Muscle layer of duodenum (tissue), 2 donors: ENCODE measurements around the gene MGAT3.
"Not testable (repeated sequence)": the region's sequence is repeated elsewhere in the genome, so short reads cannot be mapped to it uniquely, and the experiment has no call there.

Experiments
- H3K27ac ChIP-seq: one replicate; pipeline ENCODE4 v1.7.0; 2013; ENCODE audit warnings: mild to moderate bottlenecking, low read length
- H3K27me3 ChIP-seq: one replicate; pipeline ENCODE4 v1.7.0; 2013; ENCODE audit warnings: low read depth, mild to moderate bottlenecking, control low read depth, low read length
- H3K36me3 ChIP-seq, 2 donors: one replicate each; pipeline ENCODE4 v1.7.0; 2013; ENCODE audit warnings: low read length in 2 of 2, control low read depth in 1 of 2, mild to moderate bottlenecking in 1 of 2; ENCODE audit not compliant: insufficient read depth in 2 of 2, control insufficient read depth in 1 of 2
- H3K4me1 ChIP-seq, 2 donors: one replicate each; pipeline ENCODE4 v1.7.0; 2013; ENCODE audit warnings: low read length in 2 of 2, mild to moderate bottlenecking in 2 of 2, control low read depth in 1 of 2, moderate library complexity in 1 of 2; ENCODE audit not compliant: insufficient read depth in 2 of 2, control insufficient read depth in 1 of 2
- H3K4me3 ChIP-seq, 2 donors: one replicate each; pipeline ENCODE4 v1.7.0; 2013; ENCODE audit warnings: low read length in 2 of 2, low read depth in 1 of 2, mild to moderate bottlenecking in 1 of 2
- H3K9me3 ChIP-seq, 2 donors: one replicate each; pipeline ENCODE4 v1.7.0; 2013; ENCODE audit warnings: low read length in 2 of 2, control low read depth in 1 of 2, mild to moderate bottlenecking in 1 of 2; ENCODE audit not compliant: control insufficient read depth in 1 of 2
- donor health status: healthy.

The MGAT3 gene

DNA sequence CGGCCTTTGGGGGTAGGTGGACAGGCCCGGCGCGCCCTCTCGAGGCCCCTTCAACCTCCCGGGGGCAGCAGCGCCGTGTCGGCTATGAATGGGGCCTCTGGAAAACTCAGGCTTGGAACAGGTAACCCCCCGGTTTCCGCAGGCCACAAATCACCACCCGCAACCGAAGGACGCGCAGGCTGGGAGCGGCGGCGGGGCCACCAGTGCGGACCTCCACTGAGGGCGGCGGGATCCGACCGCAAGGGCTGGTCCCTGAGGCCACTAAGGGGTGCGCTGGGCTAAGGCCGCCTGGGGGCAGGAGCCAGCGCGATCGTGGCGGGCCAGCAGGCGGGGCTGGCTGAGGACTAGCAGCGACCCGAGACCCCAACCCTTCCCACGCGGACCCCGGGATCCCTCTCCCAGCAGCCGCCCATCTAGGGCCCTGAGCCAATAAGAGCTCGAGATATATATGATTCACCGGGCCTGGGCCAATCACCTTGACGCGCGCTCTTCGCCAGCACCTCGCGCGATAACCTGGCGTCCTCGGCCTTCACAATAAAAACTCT, 62.9 kb downstream of the MGAT3 start:
- H3K9me3 ChIP-seq: no peaks in the 10 kb centered on the region
- H3K36me3 ChIP-seq: peaks cover 44 to 50% of the 10 kb centered on the region in 2 donors
- peak overlapping the region; percentile 95 for H3K27ac ChIP-seq
- H3K4me3 ChIP-seq: peak overlapping the region; percentile 85 to 95
- no peaks in the 10 kb centered on the region for H3K27me3 ChIP-seq
- H3K4me1 ChIP-seq: peaks cover 10 to 39% of the 10 kb centered on the region in 2 donors

DNA sequence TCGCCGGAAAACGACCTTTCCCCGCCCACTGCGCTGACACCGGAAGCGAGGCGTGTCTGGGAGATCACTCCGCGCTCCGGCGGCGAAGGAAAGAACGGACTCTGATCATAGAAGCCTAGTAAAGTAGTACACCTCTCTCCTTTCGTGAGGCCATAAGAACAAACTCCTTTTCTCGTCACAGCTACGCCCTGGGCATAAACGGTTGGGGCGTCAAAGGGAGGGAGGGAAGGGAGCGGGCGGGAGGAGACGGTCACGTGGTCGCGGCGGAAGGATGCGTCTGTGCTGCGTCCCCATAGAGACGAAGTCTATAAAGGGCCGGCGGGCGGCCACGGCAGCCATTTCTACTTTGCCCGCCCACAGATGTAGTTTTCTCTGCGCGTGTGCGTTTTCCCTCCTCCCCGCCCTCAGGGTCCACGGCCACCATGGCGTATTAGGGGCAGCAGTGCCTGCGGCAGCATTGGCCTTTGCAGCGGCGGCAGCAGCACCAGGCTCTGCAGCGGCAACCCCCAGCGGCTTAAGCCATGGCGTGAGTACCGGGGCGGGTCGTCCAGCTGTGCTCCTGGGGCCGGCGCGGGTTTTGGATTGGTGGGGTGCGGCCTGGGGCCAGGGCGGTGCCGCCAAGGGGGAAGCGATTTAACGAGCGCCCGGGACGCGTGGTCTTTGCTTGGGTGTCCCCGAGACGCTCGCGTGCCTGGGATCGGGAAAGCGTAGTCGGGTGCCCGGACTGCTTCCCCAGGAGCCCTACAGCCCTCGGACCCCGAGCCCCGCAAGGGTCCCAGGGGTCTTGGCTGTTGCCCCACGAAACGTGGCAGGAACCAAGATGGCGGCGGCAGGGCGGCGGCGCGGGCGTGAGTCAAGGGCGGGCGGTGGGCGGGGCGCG, 63.7 kb downstream of the MGAT3 start, which contains the start of gene ATF4:
Gene ATF4 (plus strand): TSS at position 337 of the 880 bp plus-strand sequence. CDS start 884 bp downstream, outside the sequence.
- peak within 1 kb of the TSS; percentile 95 for H3K27ac ChIP-seq
- H3K27me3 ChIP-seq: no peaks in the 10 kb centered on the region
- H3K36me3 ChIP-seq: peaks cover 41 to 42% of the 10 kb centered on the region in 2 donors
- peak within 1 kb of the TSS; percentile 85 to 95 for H3K4me3 ChIP-seq
- H3K9me3 ChIP-seq: no peaks in the 10 kb centered on the region
- peaks cover 10 to 46% of the 10 kb centered on the region in 2 donors for H3K4me1 ChIP-seq

GRCh38 chr22:39521106-39521885, 64.5 kb downstream of the MGAT3 start:
- H3K4me1 ChIP-seq: peaks cover 10 to 49% of the 10 kb centered on the region in 2 donors
- peak overlapping the region; percentile 88 for H3K27ac ChIP-seq
- H3K27me3 ChIP-seq, H3K9me3 ChIP-seq: not testable (repeated sequence)
- H3K36me3 ChIP-seq: peaks cover 33 to 35% of the 10 kb centered on the region in 2 donors
- peak overlapping the region; percentile 85 to 95 for H3K4me3 ChIP-seq

DNA sequence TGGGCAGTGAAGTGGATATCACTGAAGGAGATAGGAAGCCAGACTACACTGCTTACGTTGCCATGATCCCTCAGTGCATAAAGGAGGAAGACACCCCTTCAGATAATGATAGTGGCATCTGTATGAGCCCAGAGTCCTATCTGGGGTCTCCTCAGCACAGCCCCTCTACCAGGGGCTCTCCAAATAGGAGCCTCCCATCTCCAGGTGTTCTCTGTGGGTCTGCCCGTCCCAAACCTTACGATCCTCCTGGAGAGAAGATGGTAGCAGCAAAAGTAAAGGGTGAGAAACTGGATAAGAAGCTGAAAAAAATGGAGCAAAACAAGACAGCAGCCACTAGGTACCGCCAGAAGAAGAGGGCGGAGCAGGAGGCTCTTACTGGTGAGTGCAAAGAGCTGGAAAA, 65.3 kb downstream of the MGAT3 start:
- Histone ChIP-seq H3K4me3 (peak overlapping the region; percentile 85 to 95), H3K36me3 (peaks cover 26 to 31% of the 10 kb centered on the region in 2 donors), H3K27ac (peak overlapping the region; percentile 88), H3K4me1 (peaks cover 10 to 50% of the 10 kb centered on the region in 2 donors)
- not testable (repeated sequence) for H3K9me3 ChIP-seq, H3K27me3 ChIP-seq

- H3K27ac ChIP-seq: peak overlapping the region; percentile 88
- H3K4me3 ChIP-seq: peak overlapping the region; percentile 85 to 95
- H3K9me3 ChIP-seq: no peaks in the 10 kb centered on the region
- H3K4me1 ChIP-seq: peaks cover 14 to 57% of the 10 kb centered on the region in 2 donors
- H3K36me3 ChIP-seq: peaks cover 24 to 25% of the 10 kb centered on the region in 2 donors
- H3K27me3 ChIP-seq: no peaks in the 10 kb centered on the region
Measured at GRCh38 chr22:39522567-39523300, 65.9 kb downstream of the MGAT3 start.

- Histone ChIP-seq H3K4me3 (peak overlapping the region in 1 of 2 donors; percentile 10), H3K27me3 (no peaks in the 10 kb centered on the region), H3K27ac (no peak overlapping the region), H3K9me3 (no peaks in the 10 kb centered on the region), H3K36me3 (peaks cover 24 to 25% of the 10 kb centered on the region in 2 donors), H3K4me1 (peaks cover 11 to 62% of the 10 kb centered on the region in 2 donors)
Measured at GRCh38 chr22:39524089-39524752, 67.4 kb downstream of the MGAT3 start.

GRCh38 chr22:39524753-39525657, 68.2 kb downstream of the MGAT3 start:
- Histone ChIP-seq H3K27me3 (no peaks in the 10 kb centered on the region), H3K36me3 (peaks cover 31 to 33% of the 10 kb centered on the region in 2 donors), H3K4me3 (peak overlapping the region in 1 of 2 donors; percentile 10), H3K9me3 (no peaks in the 10 kb centered on the region), H3K4me1 (peaks cover 17 to 68% of the 10 kb centered on the region in 2 donors), H3K27ac (no peak overlapping the region)

DNA sequence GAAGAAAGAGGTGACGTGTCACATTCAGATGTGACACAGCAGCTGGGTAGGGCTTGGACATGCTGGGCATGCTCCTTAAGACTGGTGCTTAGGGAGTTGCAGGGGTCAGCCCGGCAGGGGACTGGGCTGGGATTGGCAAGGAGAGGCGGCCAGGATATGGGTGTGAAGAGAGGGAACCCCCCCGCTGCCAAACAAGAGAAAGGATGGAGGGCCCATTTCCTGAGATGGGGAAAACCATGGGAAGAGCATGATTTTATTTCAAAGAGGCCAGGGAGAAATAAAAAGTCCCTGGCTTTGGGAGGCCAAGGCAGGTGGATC, 68.8 kb downstream of the MGAT3 start:
- peaks cover 17 to 75% of the 10 kb centered on the region in 2 donors for H3K4me1 ChIP-seq
- no peak overlapping the region for H3K27ac ChIP-seq
- H3K4me3 ChIP-seq: no peak overlapping the region

GRCh38 chr22:39526736-39527171, 69.9 kb downstream of the MGAT3 start:
- Histone ChIP-seq H3K9me3 (no peaks in the 10 kb centered on the region), H3K4me1 (peaks cover 17 to 83% of the 10 kb centered on the region in 2 donors), H3K27ac (no peak overlapping the region), H3K4me3 (no peak overlapping the region), H3K36me3 (peaks cover 23 to 27% of the 10 kb centered on the region in 2 donors), H3K27me3 (no peaks in the 10 kb centered on the region)

More for the DNA sequence above, 68.8 kb downstream of the MGAT3 start:
- Histone ChIP-seq H3K27me3 (no peaks in the 10 kb centered on the region), H3K36me3 (peaks cover 30 to 34% of the 10 kb centered on the region in 2 donors), H3K9me3 (no peaks in the 10 kb centered on the region)
